ENCODE measurements around the gene POLR3E. TPM values are rescaled to one million over a fixed set of nuclear protein-coding genes. Genes with fewer than 3 reads are reported as not detected.

Gene POLR3E
- total RNA-seq, 1 experiment from 2014 or later = 70.9 TPM

DNA sequence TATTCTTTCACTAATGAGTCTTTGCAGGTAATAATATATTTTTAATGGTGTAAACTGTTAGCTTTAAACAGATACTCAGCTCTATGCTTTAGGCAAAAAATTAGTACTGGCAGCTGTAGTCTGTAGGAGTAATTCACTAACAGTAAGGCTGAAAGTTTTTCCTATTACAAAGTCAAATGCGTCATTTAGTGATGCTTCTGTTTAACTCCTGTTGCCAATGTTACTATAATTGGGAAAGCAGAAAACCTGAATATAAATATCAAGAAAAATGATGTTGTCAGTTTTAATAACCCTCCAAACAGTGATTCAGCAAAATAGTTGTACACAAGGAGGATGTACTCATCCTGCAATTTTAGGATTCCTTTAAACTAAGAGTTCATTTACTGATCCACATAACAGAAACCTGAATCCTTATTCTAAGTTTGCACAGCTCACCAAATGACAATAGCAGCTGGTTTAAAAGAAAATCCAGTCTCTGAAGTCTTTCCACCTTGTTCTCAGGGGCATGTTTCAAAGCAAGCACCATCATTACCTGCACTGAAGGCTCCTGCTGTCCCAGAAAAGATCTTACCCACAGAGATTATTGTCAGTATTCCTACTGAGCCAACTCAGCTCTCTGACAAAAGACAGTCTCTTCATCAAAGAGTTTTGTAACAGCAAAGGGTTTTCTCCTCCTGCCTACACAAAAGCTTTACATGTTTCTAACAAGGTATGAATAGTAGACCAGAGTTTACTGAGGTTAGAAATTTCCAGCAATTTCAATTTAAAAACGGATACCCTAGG, 73.0 kb downstream of the POLR3E start:
- H3K36me3 ChIP-seq (ENCODE audit: low read depth) = peaks cover 16% of the 10 kb centered on the region; the same call in 1 of the 2 replicates
- ChIA-PET CTCF (interaction anchor here (0.7 kb wide), 1 partner anchor 1504 kb away, joined by 7 read pairs; no protein-coding TSS in a partner anchor), POLR2A (ENCODE audit: unreplicated experiment) (interaction anchor here (0.5 to 0.6 kb wide), 2 partner anchors 27 to 164 kb away, joined by 3 read pairs; no protein-coding TSS in a partner anchor)
- peaks cover 90% of the 10 kb centered on the region for H3K79me2 ChIP-seq (ENCODE audit: low read depth)
- no peak for DNase-seq
- peaks cover 42% of the 10 kb centered on the region for H3F3A ChIP-seq (ENCODE audit: insufficient read depth, low read depth)
- H3K27ac ChIP-seq = peak overlapping the region; percentile 71
- H2AFZ ChIP-seq = no peak overlapping the region
- no peaks in the 10 kb centered on the region for H3K9me2 ChIP-seq (ENCODE audit: insufficient read depth)
- peak overlapping the region; percentile 16; the same call in 1 of the 2 replicates for H3K4me3 ChIP-seq
- TF ChIP-seq, protein P1, sequence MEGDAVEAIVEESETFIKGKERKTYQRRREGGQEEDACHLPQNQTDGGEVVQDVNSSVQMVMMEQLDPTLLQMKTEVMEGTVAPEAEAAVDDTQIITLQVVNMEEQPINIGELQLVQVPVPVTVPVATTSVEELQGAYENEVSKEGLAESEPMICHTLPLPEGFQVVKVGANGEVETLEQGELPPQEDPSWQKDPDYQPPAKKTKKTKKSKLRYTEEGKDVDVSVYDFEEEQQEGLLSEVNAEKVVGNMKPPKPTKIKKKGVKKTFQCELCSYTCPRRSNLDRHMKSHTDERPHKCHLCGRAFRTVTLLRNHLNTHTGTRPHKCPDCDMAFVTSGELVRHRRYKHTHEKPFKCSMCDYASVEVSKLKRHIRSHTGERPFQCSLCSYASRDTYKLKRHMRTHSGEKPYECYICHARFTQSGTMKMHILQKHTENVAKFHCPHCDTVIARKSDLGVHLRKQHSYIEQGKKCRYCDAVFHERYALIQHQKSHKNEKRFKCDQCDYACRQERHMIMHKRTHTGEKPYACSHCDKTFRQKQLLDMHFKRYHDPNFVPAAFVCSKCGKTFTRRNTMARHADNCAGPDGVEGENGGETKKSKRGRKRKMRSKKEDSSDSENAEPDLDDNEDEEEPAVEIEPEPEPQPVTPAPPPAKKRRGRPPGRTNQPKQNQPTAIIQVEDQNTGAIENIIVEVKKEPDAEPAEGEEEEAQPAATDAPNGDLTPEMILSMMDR (conservative IDR thresholded peaks at IDR 0.05) = no peak
- no peak for TF ChIP-seq EZH2 (IDR thresholded peaks at IDR 0.05; ENCODE audit: low read depth)
- intact Hi-C loops (cut with micrococcal nuclease; ENCODE audit: unreplicated experiment) = no loop called here
- H3K4me1 ChIP-seq (replicated peaks; ENCODE audit: insufficient read depth) = peaks cover 65% of the 10 kb centered on the region
- BruUV-seq (replicated peaks) = no TSS peak
- no peaks in the 10 kb centered on the region for H3K27me3 ChIP-seq (ENCODE audit: insufficient read depth, low read depth)
- H4K20me1 ChIP-seq (ENCODE audit: insufficient read depth) = no peaks in the 10 kb centered on the region; the same call in none of the 2 replicates
- peak overlapping the region; percentile 93 for H3K4me2 ChIP-seq
- no peaks in the 10 kb centered on the region for H3K9me3 ChIP-seq (ENCODE audit: insufficient read depth, low read depth)

DNA sequence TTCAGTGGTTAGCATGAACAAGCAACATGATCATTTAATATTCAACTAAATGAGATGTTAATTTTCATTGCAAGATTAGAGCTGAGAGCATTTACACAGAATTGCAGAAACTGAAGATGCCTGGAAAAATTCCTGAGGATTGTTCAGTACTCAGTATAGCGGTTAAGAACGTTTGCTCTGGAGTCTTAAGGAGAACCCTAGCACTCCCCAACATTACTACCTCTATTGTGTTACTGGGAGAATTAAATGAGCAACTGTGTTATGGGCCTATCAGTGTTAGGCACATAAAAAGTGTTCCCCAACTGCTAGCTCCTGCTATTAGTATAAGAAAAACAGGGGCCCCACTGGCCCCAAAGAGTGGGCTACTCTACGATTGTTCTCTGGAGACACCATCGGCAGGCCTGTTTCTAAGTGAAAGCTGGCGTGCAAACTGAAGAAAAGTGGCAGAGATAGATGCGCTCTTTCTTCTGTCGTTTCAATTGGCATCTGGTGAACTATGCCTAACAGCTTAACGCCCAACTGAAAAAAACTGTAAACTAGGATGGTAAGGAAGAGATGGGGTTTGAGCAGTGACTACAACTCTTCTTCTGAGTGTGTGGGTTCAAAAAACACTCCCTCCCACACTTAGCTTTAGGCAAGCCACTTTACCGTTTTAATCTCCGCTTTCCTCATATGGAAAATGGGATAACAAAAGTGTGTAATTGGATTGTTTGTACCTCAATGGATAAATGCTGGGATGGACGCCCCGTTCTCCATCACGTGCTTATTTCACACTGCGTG, 75.9 kb downstream of the POLR3E start:
- H3K27ac ChIP-seq = peak overlapping the region; percentile 61
- peaks cover 62% of the 10 kb centered on the region for H3K79me2 ChIP-seq (ENCODE audit: low read depth)
- H3F3A ChIP-seq (ENCODE audit: insufficient read depth, low read depth) = peaks cover 39% of the 10 kb centered on the region
- DNase-seq = no peak
- H3K4me2 ChIP-seq = peak overlapping the region; percentile 93
- no peaks in the 10 kb centered on the region for H3K27me3 ChIP-seq (ENCODE audit: insufficient read depth, low read depth)
- H4K20me1 ChIP-seq (ENCODE audit: insufficient read depth) = no peaks in the 10 kb centered on the region; the same call in 1 of the 2 replicates
- ChIA-PET POLR2A (ENCODE audit: unreplicated experiment) (interaction anchor here (0.6 kb wide), 3 partner anchors 14 to 24 kb away, joined by 3 to 4 read pairs (median 3); no protein-coding TSS in a partner anchor), CTCF (no interaction called here)
- TF ChIP-seq, protein P1 (conservative IDR thresholded peaks at IDR 0.05) = no peak
- TF ChIP-seq EZH2 (IDR thresholded peaks at IDR 0.05; ENCODE audit: low read depth) = no peak
- H3K4me1 ChIP-seq (replicated peaks; ENCODE audit: insufficient read depth) = peaks cover 53% of the 10 kb centered on the region
- H3K36me3 ChIP-seq (ENCODE audit: low read depth) = peaks cover 16% of the 10 kb centered on the region; the same call in 1 of the 2 replicates
- peak overlapping the region; percentile 82 for H2AFZ ChIP-seq
- TSS peak; percentile 49 for BruUV-seq (replicated peaks)
- no peaks in the 10 kb centered on the region for H3K9me3 ChIP-seq (ENCODE audit: insufficient read depth, low read depth)
- peak overlapping the region; percentile 95 for H3K4me3 ChIP-seq
- H3K9me2 ChIP-seq (ENCODE audit: insufficient read depth) = no peaks in the 10 kb centered on the region
- intact Hi-C loops (cut with micrococcal nuclease; ENCODE audit: unreplicated experiment) = no loop called here

DNA sequence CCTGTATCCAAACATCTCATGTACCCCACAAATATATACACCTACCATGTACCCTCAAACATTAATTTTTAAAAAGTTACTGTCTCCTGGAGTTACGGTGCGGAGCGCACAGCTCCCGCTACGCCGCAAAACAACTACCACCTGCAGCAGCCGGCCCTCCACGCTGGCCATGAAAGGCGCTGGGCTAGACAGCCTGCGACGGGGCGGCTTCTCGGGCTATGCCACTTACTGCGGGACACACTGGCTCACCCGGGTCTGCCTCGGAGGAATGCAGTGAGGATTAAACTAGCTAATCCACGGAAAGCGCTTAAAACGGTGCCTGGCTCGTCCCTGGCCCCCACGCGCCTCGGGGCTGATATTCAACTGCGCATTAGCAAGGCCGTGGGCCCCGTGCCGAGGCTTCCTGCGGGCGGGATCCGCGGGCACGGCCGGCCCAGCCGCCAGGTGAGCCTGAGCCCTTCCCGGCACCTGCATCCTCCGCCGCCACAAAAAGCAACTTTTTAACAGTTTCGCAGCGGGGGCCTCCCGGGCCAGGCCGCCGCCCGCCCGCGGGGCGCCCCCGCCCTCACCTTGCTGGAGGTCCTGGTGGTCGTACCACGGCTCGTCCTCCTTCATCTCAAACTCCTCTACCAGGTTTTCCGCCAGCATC, 76.6 kb downstream of the POLR3E start:
- TF ChIP-seq EZH2 (IDR thresholded peaks at IDR 0.05; ENCODE audit: low read depth) = no peak
- TF ChIP-seq, protein P1 (conservative IDR thresholded peaks at IDR 0.05) = no peak
- CTCF ChIA-PET = no interaction called here

More for the DNA sequence above, 76.6 kb downstream of the POLR3E start:
- H3K27me3 ChIP-seq (ENCODE audit: insufficient read depth, low read depth) = no peaks in the 10 kb centered on the region
- peaks cover 46% of the 10 kb centered on the region for H3K4me1 ChIP-seq (replicated peaks; ENCODE audit: insufficient read depth)
- no peaks in the 10 kb centered on the region; the same call in 1 of the 2 replicates for H4K20me1 ChIP-seq (ENCODE audit: insufficient read depth)
- intact Hi-C loops (cut with micrococcal nuclease; ENCODE audit: unreplicated experiment) = loop anchor here (1.0 kb wide), 2 partner anchors 24 to 183 kb away; no protein-coding TSS in a partner anchor
- H3K9me2 ChIP-seq (ENCODE audit: insufficient read depth) = no peaks in the 10 kb centered on the region
- peak overlapping the region; percentile 82 for H2AFZ ChIP-seq
- H3K79me2 ChIP-seq (ENCODE audit: low read depth) = peaks cover 55% of the 10 kb centered on the region
- peak overlapping the region; percentile 95 for H3K4me3 ChIP-seq
- peak overlapping the region; percentile 45; the same call in 1 of the 2 replicates for H3K27ac ChIP-seq
- peaks cover 10% of the 10 kb centered on the region; the same call in 1 of the 2 replicates for H3K36me3 ChIP-seq (ENCODE audit: low read depth)
- H3F3A ChIP-seq (ENCODE audit: insufficient read depth, low read depth) = peaks cover 36% of the 10 kb centered on the region
- peak overlapping the region; percentile 93 for H3K4me2 ChIP-seq
- POLR2A ChIA-PET (ENCODE audit: unreplicated experiment) = interaction anchor here (0.6 kb wide), 1 partner anchor 24 kb away, joined by 3 read pairs; no protein-coding TSS in a partner anchor
- H3K9me3 ChIP-seq (ENCODE audit: insufficient read depth, low read depth) = no peaks in the 10 kb centered on the region
- no TSS peak for BruUV-seq (replicated peaks)
- peak in 1 of 2 experiments; percentile 34 for DNase-seq
